NOMO-1 treated with DMSO at 0.1 percent for 48 hours (cell line): ENCODE data around the gene ARF1.
A peak's percentile ranks its signal among the peaks of the same experiment; 100 is the strongest.
"Not testable (repeated sequence)": the region's sequence is repeated elsewhere in the genome, so short reads cannot be mapped to it uniquely, and the experiment has no call there.

Source experiments
- DNase-seq: peaks from one replicate; lab custom pipeline; 2025; ENCODE audit not compliant: unreplicated experiment; lab: John Stamatoyannopoulos, UW

The ARF1 gene

GRCh38 chr1:228100822-228101613, 18.5 kb downstream of the ARF1 start:
- no peak for DNase-seq

GRCh38 chr1:228101614-228101993, 19.1 kb downstream of the ARF1 start:
- DNase-seq: no peak

- DNase-seq: no peak
These were observed 19.7 kb downstream of the ARF1 start for GRCh38 chr1:228101994-228102790.

- DNase-seq: peak; percentile 91
These were observed 20.5 kb downstream of the ARF1 start, which contains the start of gene C1orf35 for GRCh38 chr1:228102791-228103620. Gene C1orf35 (minus strand): TSS chr1:228103325. CDS start chr1:228103227, 98 bp downstream.

- no peak for DNase-seq
These were observed 22.2 kb downstream of the ARF1 start for GRCh38 chr1:228104526-228105269.

GRCh38 chr1:228105270-228105995, 22.9 kb downstream of the ARF1 start:
- no peak for DNase-seq

GRCh38 chr1:228105996-228106799, 23.7 kb downstream of the ARF1 start:
- no peak for DNase-seq

GRCh38 chr1:228106800-228107054, 24.2 kb downstream of the ARF1 start:
- DNase-seq: no peak

GRCh38 chr1:228107636-228108035, 25.1 kb downstream of the ARF1 start:
- DNase-seq: no peak

GRCh38 chr1:228108055-228108690, 25.7 kb downstream of the ARF1 start:
- no peak for DNase-seq

GRCh38 chr1:228108742-228109072, 26.2 kb downstream of the ARF1 start:
- DNase-seq: no peak

- DNase-seq: peak; percentile 92
These were observed 26.8 kb downstream of the ARF1 start, which contains the start of gene MRPL55 for GRCh38 chr1:228109073-228109961. Gene MRPL55 (minus strand): TSS chr1:228109299. CDS start chr1:228108260, 1,039 bp downstream.

GRCh38 chr1:228109962-228110488, 27.5 kb downstream of the ARF1 start:
- DNase-seq: no peak

GRCh38 chr1:228110556-228110955, 28.0 kb downstream of the ARF1 start:
- no peak for DNase-seq

- not testable (repeated sequence) for DNase-seq
These were observed 28.8 kb downstream of the ARF1 start for GRCh38 chr1:228111315-228111714.

- DNase-seq: no peak
These were observed 29.7 kb downstream of the ARF1 start for GRCh38 chr1:228112167-228112566.

- no peak for DNase-seq
These were observed 30.1 kb downstream of the ARF1 start for GRCh38 chr1:228112617-228113016.

- no peak for DNase-seq
These were observed 32.3 kb downstream of the ARF1 start for GRCh38 chr1:228114827-228115226.
